Stimulated activated CD8-positive, alpha-beta memory T cell treated with anti-CD3 and anti-CD28 coated beads, Interleukin-15, amount 100 ng/mL, for 4 hours (primary cell): Measurements from ENCODE around the gene FOXP1.

Experiments
- DNase-seq, 2 donors: peaks; one replicate each; pipeline ENCODE4 v3.0.0-alpha.2; 2020; ENCODE audit warnings: low read depth in 2 of 2

The FOXP1 gene

DNA sequence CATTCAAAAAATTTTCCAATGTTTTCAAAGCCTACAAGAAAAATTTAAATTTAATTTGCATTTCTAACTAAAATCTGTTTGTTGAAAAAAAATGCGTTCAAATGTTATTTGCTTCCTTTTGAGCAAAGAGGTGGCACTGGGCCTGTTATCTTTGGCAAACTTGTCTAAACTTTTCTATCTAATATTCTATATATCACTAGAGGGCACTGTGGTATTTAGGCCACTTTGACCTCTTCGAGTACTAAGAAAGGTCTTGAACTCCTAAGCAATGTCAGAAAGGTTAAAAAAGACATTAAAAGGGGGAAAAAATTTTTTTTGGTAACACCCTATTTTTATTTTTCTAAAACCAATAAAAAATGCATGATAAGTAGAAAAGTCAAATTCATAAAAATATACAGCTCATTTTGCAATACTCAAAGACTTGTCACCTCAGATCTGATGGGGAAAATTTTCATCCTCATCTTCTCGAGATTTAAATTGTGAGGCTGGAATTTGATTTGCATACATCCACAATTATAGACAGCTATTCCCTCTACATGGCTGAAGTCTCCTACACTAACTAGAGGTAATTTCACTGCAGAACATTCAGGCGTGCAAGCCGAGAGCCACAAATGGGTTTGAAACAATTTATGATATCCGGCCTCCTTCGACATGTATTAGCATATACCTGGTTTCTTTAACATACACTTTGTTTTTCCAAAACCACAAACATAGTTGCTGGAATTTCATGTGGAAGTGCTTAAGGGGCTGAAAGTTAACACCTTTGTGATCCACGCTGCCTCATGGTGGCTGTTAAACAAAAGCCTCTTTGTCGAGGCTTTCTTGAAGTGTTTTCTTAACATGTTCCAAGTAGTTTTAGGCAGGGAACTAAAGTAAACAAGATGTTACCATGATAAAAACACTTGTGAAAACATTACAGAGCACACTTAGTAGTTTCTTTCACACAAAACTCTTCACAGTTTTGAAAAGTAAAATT, 576.4 kb downstream of the FOXP1 start:
- no peak for DNase-seq

DNA sequence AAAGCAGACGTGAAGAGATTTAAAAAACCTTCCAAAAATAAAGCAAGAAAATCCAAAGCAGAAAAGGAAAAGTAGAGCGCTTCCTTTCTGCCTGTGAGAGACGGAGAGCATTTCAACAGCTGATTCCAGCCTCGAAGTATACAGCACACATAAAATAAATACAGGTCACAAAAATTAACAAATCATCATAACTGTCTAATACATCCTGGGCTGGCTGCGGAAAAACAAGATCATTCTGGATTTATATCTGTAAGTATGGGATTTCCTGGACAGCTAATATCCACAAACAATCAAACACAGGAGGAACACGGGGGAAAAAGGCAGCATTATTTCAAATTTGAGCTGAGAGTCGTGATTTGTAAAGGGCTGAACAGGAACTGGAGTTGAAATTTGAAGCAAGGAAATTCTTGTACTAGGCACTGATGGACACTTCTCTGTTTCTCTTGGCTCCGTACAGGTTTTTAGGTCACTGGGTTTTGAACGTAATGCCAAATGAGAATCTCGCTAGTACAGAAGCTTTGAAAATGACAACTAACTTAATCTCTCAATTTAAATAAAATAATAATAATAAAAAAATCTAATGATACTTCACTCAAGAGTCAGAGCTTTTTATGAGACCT, 577.7 kb downstream of the FOXP1 start:
- no peak for DNase-seq

DNA sequence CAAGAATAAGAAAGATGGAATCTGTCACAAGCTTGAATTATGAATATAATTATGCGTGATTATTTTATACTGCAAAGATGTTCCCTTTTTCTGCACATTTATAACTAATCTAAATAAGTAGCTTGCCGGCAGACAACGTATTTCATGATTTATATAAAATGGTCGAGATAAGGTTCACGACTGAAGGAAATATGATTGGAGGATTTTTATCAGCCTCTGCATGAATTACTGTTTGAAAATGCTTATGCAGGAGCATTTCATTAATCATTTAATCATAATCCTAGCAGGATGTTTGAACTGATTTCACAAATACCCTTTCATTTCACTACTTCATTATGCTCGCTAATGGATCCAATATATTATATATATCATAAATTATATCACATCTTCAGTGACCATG, 580.0 kb downstream of the FOXP1 start:
- no peak for DNase-seq

DNA sequence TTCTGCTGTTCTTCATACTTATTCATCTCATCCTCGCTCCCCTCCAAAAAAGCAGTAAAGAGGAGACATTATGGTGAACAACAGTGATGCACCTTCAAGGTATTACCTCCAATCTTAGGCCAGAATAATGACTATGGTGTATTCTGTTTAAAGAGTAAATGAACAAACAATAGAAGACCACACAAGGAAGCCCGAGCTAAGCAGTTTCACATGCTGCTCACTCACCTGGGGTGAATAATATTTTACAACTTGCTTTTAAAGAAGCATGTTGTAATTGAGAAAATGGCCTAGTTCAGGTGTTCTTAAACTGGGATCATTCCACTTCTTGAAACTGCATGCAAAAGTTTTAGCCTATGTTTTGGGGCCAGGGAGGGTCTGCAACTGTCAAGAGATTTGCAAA, 581.2 kb downstream of the FOXP1 start:
- DNase-seq, result no peak

DNA sequence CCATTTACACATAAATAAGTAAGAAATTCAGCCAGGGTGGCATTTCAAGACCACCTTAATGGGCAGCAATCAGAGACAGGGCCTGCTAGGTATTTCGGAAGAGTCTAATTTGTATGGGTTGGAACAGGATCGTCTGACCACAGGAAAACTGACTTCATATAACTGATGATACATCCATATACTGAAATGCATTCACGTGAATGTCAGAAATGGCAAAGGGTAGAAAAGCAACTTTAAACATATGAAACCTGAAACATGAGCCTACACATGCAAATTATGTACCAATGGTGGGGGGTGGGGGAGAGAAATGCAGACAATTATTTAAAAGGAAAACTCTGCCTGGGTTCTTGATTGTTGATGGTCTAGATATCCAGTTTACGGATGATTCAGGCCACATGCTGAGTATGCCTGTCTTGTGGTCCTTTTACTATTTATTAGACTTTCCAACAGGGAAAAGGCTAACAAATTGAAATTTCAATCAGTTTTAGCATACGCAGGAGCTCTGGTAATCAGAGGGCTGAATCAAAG, 582.2 kb downstream of the FOXP1 start:
- no peak for DNase-seq

DNA sequence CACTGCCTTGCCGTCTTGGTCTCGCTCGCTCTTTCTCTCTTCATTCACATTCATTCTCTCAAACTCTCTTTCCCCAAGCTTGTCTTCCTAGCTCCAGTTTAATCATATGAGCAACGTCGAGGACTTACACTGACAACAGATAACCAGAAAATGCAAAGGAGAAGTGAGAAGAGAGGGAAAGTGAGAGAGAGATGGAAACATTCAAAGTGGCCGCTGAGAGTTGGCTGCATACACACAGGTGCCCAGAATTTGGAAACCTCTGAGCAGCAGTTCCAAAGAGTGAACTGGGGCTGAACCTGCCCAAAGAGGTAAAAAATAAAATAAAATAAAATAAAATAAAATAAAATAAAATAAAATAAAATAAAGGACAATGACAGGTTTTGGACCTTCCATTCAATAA, 583.0 kb downstream of the FOXP1 start:
- DNase-seq, result no peak

DNA sequence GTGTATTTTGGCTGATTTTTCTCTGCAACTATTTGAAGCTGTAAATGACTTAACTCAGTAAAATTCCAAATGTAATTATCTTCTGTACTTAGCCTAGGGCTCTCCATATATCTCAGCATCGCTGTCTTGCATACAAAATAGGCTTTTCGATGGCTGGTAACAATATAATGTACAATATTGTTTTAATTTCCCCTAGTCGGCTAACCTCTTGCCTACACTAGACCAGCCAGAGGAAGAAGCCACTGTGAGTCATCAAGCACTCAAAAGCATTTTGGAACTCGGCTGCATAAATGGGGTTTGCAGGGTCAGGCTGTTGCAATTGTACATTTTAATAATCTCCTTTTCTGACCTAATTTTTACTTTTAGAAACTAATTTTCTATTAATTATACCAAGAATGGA, 583.8 kb downstream of the FOXP1 start:
- DNase-seq, result no peak

DNA sequence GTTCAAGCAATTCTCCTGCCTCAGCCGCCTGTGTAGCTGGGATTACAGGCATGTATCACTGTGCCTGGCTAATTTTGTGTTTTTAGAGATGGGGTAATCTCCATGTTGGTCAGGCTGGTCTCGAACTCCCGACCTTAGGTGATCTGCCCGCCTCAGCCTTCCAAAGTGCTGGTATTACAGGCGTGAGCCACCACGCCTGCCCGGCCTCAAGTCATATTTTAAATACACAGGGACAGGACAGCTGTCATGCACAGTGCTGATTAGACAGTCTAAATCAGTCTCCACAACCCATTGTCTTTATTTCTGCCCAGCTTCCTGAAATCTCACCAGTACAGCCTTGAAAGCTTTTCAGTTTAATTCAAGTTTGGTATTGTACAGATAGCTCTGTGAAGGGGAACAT, 587.4 kb downstream of the FOXP1 start:
- no peak for DNase-seq

DNA sequence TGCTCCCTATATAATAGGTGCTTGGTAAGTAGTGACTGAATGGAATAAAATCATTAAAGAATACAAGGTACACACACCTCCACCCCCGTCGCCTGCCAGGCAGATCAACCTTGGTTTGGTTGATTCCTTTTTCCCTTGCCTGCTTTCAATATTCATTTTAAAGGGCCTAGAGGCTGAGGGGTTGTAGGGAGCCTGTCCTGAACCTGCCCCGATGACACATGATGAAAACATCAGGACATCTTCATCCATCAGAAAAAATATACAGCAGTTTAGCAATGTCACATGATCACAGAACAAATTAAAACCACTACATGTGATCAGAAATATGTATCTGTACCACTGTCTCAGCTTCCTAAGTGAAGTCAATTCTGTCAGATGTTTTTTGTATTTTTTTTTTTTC, 588.9 kb downstream of the FOXP1 start:
- no peak for DNase-seq

DNA sequence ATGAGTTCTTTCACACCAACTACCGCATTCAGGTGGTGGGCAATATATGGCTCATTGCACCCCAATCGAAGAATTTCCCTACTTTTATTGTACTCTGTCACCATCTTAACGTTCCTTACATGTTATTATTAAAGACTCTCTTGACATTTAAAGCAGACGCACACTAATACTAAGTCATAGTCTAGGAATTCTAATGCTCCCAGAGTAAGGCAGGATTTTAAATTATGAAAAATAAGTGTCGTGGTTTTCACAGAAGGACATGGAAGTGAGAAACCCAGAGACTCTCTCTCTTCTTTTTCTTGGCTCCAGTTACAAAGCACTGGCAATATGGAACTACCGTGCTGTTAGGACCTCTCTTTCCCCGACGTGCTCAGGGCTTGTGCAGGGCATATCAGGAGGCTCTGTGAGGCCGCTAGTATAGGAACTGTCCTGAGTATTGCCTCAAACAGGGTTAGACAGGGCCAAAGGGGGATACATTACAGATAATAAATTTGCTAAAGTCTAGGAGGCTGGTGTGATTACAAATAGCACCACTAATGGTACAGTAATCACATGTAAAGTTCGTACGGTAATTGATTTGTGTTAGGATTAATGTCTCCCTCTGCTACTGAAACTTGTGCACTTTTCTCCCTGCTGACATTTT, 590.8 kb downstream of the FOXP1 start:
- no peak for DNase-seq

DNA sequence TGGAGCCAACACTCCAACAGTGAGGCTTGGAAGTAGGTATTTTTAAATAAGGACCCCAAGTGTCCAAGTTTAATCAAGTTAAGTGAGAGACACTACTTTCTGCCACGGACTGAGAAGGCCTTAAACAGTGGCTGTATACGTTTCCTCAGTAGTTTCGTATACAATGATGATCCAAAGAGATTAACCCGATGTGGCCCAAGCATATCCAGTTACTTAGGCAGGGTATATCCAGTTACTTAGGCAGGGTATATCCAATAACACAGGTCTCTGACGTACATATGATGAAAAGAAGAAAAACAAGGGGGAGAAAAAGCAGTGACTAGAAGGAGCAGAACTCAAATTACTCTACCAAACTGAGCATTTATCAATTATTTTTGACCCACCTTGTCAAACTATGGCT, 591.4 kb downstream of the FOXP1 start:
- DNase-seq, result no peak

DNA sequence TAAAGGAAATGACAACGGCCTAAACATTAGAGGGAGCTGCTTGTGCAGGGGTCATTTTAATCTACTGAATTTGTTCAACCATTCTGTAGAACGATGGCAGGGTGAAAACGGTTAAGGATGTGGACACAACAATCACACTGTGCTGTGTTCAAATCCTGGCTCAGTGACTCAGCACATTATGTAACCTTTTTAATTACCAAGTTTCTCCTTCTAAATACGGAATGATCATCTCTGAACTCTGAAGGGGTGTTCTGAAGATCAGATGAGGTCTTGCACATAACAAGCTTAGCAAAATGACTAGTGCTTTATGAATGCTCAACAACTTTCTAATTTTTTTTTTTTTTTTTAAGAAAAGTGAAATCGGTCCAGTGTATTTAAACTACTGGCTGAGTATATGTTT, 592.8 kb downstream of the FOXP1 start:
- no peak for DNase-seq

DNA sequence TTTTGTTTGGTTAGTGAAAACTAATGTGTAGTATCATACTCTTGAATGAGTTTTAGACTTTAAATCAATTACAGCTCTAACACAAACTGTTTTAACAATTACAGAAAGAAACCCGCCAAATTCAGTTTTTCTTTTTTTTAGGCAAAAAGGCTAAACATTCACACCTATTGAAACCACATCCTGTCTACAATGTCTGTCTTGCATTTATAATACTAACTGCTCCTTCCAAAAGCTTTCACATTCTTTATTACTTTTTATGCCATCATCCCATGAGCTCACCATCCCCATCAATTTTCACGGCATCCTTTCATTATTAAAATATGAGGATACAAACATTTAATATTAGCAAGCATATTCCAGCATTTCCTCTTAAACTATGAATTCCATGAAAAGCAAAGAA, 593.3 kb downstream of the FOXP1 start:
- DNase-seq, result no peak

DNA sequence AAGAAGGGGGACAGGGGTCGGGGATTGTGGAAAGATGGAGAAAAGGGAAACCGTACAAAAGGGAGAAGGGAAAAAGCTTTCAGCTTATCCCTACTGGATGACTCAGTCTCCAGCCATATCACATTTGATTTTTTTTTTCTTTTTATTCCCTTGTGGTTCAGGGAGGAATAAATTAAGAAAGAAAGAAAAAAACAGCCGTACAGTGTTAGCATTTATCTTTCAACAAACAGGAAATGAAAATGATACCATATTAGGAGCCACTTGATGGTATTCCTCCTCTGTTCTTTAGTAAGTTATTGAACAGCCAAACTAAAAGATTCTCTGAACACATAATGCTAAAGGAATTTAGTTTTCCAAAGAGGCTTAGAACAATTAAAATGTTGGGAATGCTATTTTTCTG, 594.4 kb downstream of the FOXP1 start:
- no peak for DNase-seq

DNA sequence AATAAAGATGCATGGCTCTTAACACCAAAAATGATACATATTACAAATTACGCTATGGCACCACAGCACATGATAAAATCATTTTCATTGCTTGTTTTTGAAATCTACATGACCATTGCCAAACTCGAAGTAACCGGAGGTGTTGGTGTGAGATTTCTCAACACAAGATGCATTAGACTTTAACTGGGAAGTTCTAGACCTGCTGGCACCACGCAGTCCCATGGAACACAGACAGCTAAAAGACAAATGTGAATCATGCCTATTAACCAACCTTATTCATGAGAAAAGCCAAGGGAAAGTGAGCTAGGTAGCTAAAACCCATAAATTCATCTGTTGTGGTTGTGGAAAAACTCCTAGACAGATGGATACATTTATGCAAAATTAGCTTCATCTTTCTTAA, 595.4 kb downstream of the FOXP1 start:
- no peak for DNase-seq

DNA sequence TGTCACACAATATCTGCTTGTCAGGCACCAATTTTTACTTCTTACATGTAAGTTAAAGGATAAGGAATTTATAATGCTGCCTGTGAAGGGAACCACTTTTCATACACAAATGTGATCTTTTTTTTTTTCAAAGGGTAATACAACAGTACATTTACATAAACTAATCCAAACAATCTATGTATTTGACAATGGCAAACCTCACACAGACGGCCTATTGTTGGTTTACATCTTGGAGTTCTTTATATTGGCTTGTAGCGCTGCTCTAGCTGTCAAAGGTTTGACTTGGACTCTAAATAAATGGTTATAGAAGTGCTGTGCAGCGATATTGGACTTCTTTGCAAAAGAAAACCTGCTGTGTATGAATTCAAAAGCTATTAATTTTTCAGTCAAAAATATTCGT, 598.0 kb downstream of the FOXP1 start:
- DNase-seq, result no peak

DNA sequence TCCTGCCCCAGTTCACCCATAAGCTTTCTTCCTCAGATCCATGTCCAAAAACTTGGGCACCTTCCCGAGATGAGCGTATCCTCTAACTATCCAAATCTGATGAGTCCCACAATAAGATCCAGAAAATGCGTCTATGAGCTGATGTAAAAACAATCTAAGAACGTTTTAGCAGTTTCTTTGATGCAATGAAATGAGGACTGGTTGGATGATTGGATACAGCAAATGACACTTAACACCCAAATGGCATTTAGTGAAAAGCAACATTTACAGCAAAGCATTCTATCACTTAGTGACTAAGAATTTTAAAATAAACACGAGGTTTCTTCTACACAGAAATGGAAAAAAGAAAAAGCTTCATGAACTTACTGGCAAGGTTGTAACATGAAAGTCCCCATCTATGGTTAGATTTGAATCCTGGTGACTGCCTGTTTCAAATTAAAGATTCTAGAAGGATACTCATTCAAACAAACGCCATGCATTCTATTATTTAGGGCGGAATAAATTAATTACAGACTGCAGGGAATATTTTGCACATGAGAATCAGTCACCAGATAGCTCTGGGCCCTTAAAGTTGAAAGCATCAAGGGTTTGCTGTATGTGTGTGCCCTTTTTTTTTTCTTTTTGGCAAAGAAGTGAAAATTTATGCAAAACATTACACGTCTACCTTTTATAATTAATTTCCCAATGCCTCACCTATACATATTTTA, 598.6 kb downstream of the FOXP1 start:
- no peak for DNase-seq

DNA sequence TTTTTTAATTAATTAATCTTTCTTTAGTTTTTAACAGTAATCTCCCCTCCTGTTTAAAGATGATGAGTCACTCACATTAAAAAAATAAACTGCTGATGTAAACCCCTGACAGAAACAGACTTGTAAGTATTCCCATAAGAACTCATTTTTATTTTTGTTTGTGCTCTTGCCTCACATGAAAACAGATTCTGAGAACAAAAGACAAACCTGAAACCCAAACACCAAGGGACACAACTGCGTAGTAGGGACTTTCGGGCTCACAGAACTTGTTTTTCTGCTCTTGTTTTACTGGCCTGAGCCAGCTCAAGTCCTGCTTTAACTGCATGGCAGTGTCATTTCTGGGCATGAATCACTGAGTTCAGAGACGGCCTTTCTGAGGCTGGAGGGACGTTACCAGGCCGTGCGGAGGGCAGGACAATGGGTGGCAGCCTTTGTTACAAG, 600.8 kb downstream of the FOXP1 start:
- DNase-seq, result no peak

DNA sequence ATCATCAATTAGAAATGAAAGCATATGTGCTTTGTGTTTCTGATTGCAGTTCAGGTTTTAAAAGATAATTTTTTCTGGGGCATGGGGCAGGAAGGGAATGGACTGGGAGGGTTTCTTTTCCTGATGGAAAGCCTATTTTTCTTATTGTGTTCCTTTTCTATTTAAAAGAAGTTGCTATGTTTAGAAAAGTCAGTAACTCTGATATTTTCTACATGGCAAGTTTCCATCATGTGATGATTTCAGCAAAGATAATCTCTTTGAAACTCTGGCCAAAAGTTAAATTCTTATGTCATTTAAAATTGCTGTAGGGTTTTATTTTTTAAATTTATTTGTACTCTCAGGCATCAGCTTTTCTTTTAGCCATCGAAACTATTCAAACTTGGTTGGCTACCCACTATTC, 601.2 kb downstream of the FOXP1 start:
- DNase-seq, result no peak

DNA sequence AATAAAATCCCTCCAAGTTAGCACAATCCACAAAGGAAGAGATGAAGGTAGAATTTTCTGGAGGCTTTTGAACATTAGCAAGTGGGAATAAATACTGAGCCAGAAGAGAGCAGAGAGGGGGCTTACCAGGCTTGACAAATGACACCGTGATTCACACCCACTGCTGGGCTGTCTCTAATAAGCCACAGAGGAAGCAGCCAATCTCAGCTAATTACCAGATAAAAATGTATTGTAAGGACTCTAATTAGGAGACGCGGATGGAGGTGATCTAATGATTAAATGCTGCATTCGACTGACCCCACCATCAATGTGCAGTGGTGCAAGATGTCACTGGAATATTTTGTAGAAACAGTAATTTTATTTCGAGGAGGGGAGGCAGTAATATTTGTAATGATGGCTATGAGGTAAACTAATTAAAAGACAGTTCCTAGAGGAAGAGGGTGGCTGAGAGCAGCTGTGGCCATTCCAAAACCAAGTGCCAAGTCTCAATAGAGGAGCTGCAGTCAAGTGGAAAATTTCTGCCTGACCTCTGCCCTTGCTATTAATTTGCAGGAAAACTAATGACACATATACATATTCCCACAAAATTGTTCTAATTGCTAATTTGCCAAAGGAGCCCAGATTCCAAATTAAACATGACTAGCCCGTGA, 602.2 kb downstream of the FOXP1 start:
- no peak for DNase-seq

DNA sequence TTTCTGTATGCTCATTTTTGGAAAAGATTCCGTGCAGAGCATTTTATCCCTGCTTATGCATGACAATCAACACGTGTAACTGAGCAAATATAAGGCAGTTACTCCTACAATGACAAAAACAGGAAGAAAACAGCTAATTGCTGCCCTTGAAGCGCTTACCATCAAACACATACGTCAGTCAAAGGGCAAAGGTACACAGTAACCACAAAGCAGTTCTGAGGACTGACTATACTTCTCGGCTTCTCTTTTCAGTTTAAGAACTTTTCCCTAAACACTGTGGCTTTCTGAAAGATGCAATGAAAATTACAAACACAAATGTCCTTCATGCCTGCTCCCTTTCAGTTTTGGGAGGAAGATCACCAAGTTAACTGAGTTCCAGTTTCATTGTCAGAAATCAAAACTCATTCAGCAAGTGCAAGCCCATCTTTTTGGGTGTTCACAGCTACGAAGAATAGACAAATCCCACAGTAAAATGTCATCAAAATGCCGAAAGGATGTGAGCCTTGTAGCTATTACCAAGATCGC, 602.8 kb downstream of the FOXP1 start:
- no peak for DNase-seq
